Measurements from ENCODE around the gene IL1RN.
"Not testable (repeated sequence)": the region's sequence is repeated elsewhere in the genome, so short reads cannot be mapped to it uniquely, and the experiment has no call there.

Gene IL1RN

GRCh38 chr2:113126845-113127645 is at the start of gene IL1RN:
TSS of gene IL1RN (plus strand) at chr2:113127598. CDS start at chr2:113127625, 27 bp downstream.
- no peak for DNase-seq (ENCODE audit: low spot score)

GRCh38 chr2:113077921-113078320 is 49.5 kb upstream of the IL1RN start:
- DNase-seq (ENCODE audit: low spot score): no peak

- DNase-seq (ENCODE audit: low spot score): no peak
Observed at GRCh38 chr2:113078350-113078839, 49.0 kb upstream of the IL1RN start.

- DNase-seq (ENCODE audit: low spot score): no peak
Observed at GRCh38 chr2:113079131-113079530, 48.3 kb upstream of the IL1RN start.

- peak; percentile 37 for DNase-seq (ENCODE audit: low spot score)
Observed at GRCh38 chr2:113080134-113080533, 47.3 kb upstream of the IL1RN start.

- no peak for DNase-seq (ENCODE audit: low spot score)
Observed at GRCh38 chr2:113081488-113082210, 45.7 kb upstream of the IL1RN start.

GRCh38 chr2:113083296-113083695 is 44.1 kb upstream of the IL1RN start:
- DNase-seq (ENCODE audit: low spot score): no peak

GRCh38 chr2:113084249-113085000 is 43.0 kb upstream of the IL1RN start:
- DNase-seq (ENCODE audit: low spot score): no peak

- DNase-seq (ENCODE audit: low spot score): no peak
Observed at GRCh38 chr2:113085542-113085941, 41.9 kb upstream of the IL1RN start.

GRCh38 chr2:113088213-113088992 is 39.0 kb upstream of the IL1RN start:
- peak; percentile 28 for DNase-seq (ENCODE audit: low spot score)

- DNase-seq (ENCODE audit: low spot score): no peak
Observed at GRCh38 chr2:113089916-113090315, 37.5 kb upstream of the IL1RN start.

GRCh38 chr2:113091231-113091896 is 36.0 kb upstream of the IL1RN start:
- DNase-seq (ENCODE audit: low spot score): no peak

GRCh38 chr2:113092864-113093612 is 34.4 kb upstream of the IL1RN start:
- DNase-seq (ENCODE audit: low spot score): no peak

GRCh38 chr2:113093613-113093977 is 33.8 kb upstream of the IL1RN start:
- no peak for DNase-seq (ENCODE audit: low spot score)

- DNase-seq (ENCODE audit: low spot score): not testable (repeated sequence)
Observed at GRCh38 chr2:113096306-113096705, 31.1 kb upstream of the IL1RN start.

- DNase-seq (ENCODE audit: low spot score): not testable (repeated sequence)
Observed at GRCh38 chr2:113096842-113097618, 30.4 kb upstream of the IL1RN start.

GRCh38 chr2:113098041-113098440 is 29.4 kb upstream of the IL1RN start:
- DNase-seq (ENCODE audit: low spot score): no peak

GRCh38 chr2:113098532-113098931 is 28.9 kb upstream of the IL1RN start:
- no peak for DNase-seq (ENCODE audit: low spot score)

- no peak for DNase-seq (ENCODE audit: low spot score)
Observed at GRCh38 chr2:113102133-113102532, 25.3 kb upstream of the IL1RN start.

- no peak for DNase-seq (ENCODE audit: low spot score)
Observed at GRCh38 chr2:113103277-113103676, 24.1 kb upstream of the IL1RN start.
